HG03066 (cell line): ENCODE data around the gene ARR3.
"Not testable (repeated sequence)": the region's sequence is repeated elsewhere in the genome, so short reads cannot be mapped to it uniquely, and the experiment has no call there.

Experiments
- ATAC-seq: cut with Tn5 transposase; IDR thresholded peaks from one replicate; pipeline ENCODE4 v1.9.1; 2021; ENCODE audit warnings: low read depth; ENCODE audit not compliant: unreplicated experiment

ARR3 gene

GRCh38 chrX:70268034-70268433 is at the start of gene ARR3:
Gene ARR3, plus strand, starts transcription at chrX:70268334. Its CDS starts 1,052 bp downstream, at chrX:70269386.
- no peak for ATAC-seq

GRCh38 chrX:70219938-70220764 is 48.0 kb upstream of the ARR3 start:
- no peak for ATAC-seq

GRCh38 chrX:70226048-70226447 is 42.1 kb upstream of the ARR3 start:
- ATAC-seq: no peak

GRCh38 chrX:70226687-70227086 is 41.4 kb upstream of the ARR3 start:
- ATAC-seq: no peak

- ATAC-seq: no peak
These were observed 36.5 kb upstream of the ARR3 start for GRCh38 chrX:70231666-70232065.

GRCh38 chrX:70234355-70234754 is 33.8 kb upstream of the ARR3 start, which contains the start of gene AWAT1:
Gene AWAT1, plus strand, starts transcription at chrX:70234655. Its CDS starts 41 bp downstream, at chrX:70234696.
- no peak for ATAC-seq

GRCh38 chrX:70240751-70241150 is 27.4 kb upstream of the ARR3 start:
- no peak for ATAC-seq

- no peak for ATAC-seq
These were observed 26.6 kb upstream of the ARR3 start for GRCh38 chrX:70241501-70241900.

GRCh38 chrX:70243601-70244000 is 24.5 kb upstream of the ARR3 start:
- not testable (repeated sequence) for ATAC-seq

GRCh38 chrX:70244881-70245280 is 23.3 kb upstream of the ARR3 start:
- ATAC-seq: no peak

GRCh38 chrX:70247252-70247651 is 20.9 kb upstream of the ARR3 start:
- no peak for ATAC-seq

GRCh38 chrX:70252491-70252890 is 15.6 kb upstream of the ARR3 start:
- ATAC-seq: no peak

GRCh38 chrX:70253377-70254062 is 14.6 kb upstream of the ARR3 start:
- no peak for ATAC-seq

GRCh38 chrX:70254063-70254400 is 14.1 kb upstream of the ARR3 start:
- no peak for ATAC-seq

GRCh38 chrX:70254909-70255308 is 13.2 kb upstream of the ARR3 start:
- no peak for ATAC-seq

- no peak for ATAC-seq
These were observed 12.7 kb upstream of the ARR3 start for GRCh38 chrX:70255452-70255851.

GRCh38 chrX:70257423-70258288 is 10.5 kb upstream of the ARR3 start:
- ATAC-seq: no peak

- ATAC-seq: no peak
These were observed 8.0 kb upstream of the ARR3 start, which contains the start of gene P2RY4 for GRCh38 chrX:70260104-70260503. Gene P2RY4, minus strand, starts transcription at chrX:70260204. Its CDS starts 580 bp downstream, at chrX:70259624.

- ATAC-seq: no peak
These were observed 5.1 kb upstream of the ARR3 start for GRCh38 chrX:70262952-70263567.

- no peak for ATAC-seq
These were observed 3.4 kb upstream of the ARR3 start for GRCh38 chrX:70264784-70265183.
